ENCODE measurements around the gene RNF168.
"Not testable (repeated sequence)": the region's sequence is repeated elsewhere in the genome, so short reads cannot be mapped to it uniquely, and the experiment has no call there.

RNF168 gene

GRCh38 chr3:196462680-196463477 is 40.7 kb downstream of the RNF168 start:
- not testable (repeated sequence) for DNase-seq

GRCh38 chr3:196458063-196458462 is 45.5 kb downstream of the RNF168 start:
- no peak for DNase-seq

GRCh38 chr3:196457470-196457869 is 46.1 kb downstream of the RNF168 start:
- DNase-seq, result not testable (repeated sequence)

GRCh38 chr3:196454935-196455334 is 48.6 kb downstream of the RNF168 start:
- no peak for DNase-seq

GRCh38 chr3:196445391-196445790 is 58.2 kb downstream of the RNF168 start:
- DNase-seq, result not testable (repeated sequence)

- no peak for DNase-seq
These were observed 59.1 kb downstream of the RNF168 start for GRCh38 chr3:196444500-196444894.

- DNase-seq, result no peak
These were observed 62.9 kb downstream of the RNF168 start for GRCh38 chr3:196440696-196441095.

GRCh38 chr3:196440041-196440537 is 63.5 kb downstream of the RNF168 start:
- DNase-seq, result no peak

- peak; percentile 96 for DNase-seq
These were observed 71.3 kb downstream of the RNF168 start, which contains the start of gene UBXN7 for GRCh38 chr3:196432137-196432879. Gene UBXN7, minus strand, starts transcription at chr3:196432427. Its CDS starts 28 bp downstream, at chr3:196432399.

- peak; percentile 15 for DNase-seq
These were observed 72.1 kb downstream of the RNF168 start for GRCh38 chr3:196431181-196432136.

- DNase-seq, result no peak
These were observed 75.5 kb downstream of the RNF168 start for GRCh38 chr3:196428041-196428440.

GRCh38 chr3:196424421-196424820 is 79.1 kb downstream of the RNF168 start:
- DNase-seq, result not testable (repeated sequence)

- no peak for DNase-seq
These were observed 80.4 kb downstream of the RNF168 start for GRCh38 chr3:196423044-196423781.

- not testable (repeated sequence) for DNase-seq
These were observed 81.9 kb downstream of the RNF168 start for GRCh38 chr3:196421668-196422067.

- DNase-seq, result no peak
These were observed 84.2 kb downstream of the RNF168 start for GRCh38 chr3:196419386-196419785.
